ENCODE results near the gene ISCA1.
"Not testable (repeated sequence)": the region's sequence is repeated elsewhere in the genome, so short reads cannot be mapped to it uniquely, and the experiment has no call there.

Gene ISCA1

GRCh38 chr9:86303316-86303975 lies 21.1 kb upstream of the ISCA1 start:
- no peak for DNase-seq (ENCODE audit: extremely low read depth, low read depth)
- TF ChIP-seq CTCF (IDR thresholded peaks at IDR 0.05; ENCODE audit: low read depth, low read length): no peak

- no peak for TF ChIP-seq CTCF (IDR thresholded peaks at IDR 0.05; ENCODE audit: low read depth, low read length)
- DNase-seq (ENCODE audit: extremely low read depth, low read depth): no peak
Measured at GRCh38 chr9:86301686-86302085, 19.3 kb upstream of the ISCA1 start.

- DNase-seq (ENCODE audit: extremely low read depth, low read depth): no peak
- no peak for TF ChIP-seq CTCF (IDR thresholded peaks at IDR 0.05; ENCODE audit: low read depth, low read length)
Measured at GRCh38 chr9:86300701-86301100, 18.4 kb upstream of the ISCA1 start.

- TF ChIP-seq CTCF (IDR thresholded peaks at IDR 0.05; ENCODE audit: low read depth, low read length): no peak
- DNase-seq (ENCODE audit: extremely low read depth, low read depth): no peak
Measured at GRCh38 chr9:86298873-86299272, 16.5 kb upstream of the ISCA1 start.

GRCh38 chr9:86290341-86290740 lies 8.0 kb upstream of the ISCA1 start:
- not testable (repeated sequence) for DNase-seq (ENCODE audit: extremely low read depth, low read depth)

GRCh38 chr9:86288499-86289198 lies 6.3 kb upstream of the ISCA1 start:
- TF ChIP-seq CTCF (IDR thresholded peaks at IDR 0.05; ENCODE audit: low read depth, low read length): no peak
- DNase-seq (ENCODE audit: extremely low read depth, low read depth): no peak

GRCh38 chr9:86287013-86287412 lies 4.7 kb upstream of the ISCA1 start:
- DNase-seq (ENCODE audit: extremely low read depth, low read depth): no peak
- peak; percentile 24 for TF ChIP-seq CTCF (IDR thresholded peaks at IDR 0.05; ENCODE audit: low read depth, low read length)

- no peak for TF ChIP-seq CTCF (IDR thresholded peaks at IDR 0.05; ENCODE audit: low read depth, low read length)
- DNase-seq (ENCODE audit: extremely low read depth, low read depth): no peak
Measured at GRCh38 chr9:86286278-86286677, 3.9 kb upstream of the ISCA1 start.

All from AG09319 (cell line).